GM21528 (cell line): Measurements from ENCODE around the gene UBE2L5.

Experiments used
- ATAC-seq: cut with Tn5 transposase; IDR thresholded peaks from one replicate; pipeline ENCODE4 v1.9.1; 2021; ENCODE audit warnings: mild to moderate bottlenecking, moderate library complexity; ENCODE audit not compliant: unreplicated experiment, low FRiP score

UBE2L5 gene

DNA sequence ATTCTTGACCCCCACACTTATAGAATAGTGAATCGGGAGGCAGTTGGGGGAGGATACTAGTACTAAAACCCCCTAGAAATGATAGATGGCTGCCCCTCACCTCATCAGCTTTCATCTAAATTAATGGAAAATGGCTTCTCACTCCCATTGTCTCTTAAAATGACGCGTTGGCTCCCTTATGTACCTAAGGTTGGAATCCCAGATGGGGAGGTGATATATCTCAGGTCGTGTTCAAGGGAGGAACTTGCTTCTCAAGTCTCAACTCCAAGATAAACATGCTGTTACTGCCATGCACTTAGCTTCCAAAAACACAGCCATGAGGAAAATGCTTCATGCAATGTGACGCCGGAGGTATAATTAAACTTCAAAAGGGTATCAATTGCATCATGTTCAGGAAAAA is 18.8 kb upstream of the UBE2L5 start:
- no peak for ATAC-seq

DNA sequence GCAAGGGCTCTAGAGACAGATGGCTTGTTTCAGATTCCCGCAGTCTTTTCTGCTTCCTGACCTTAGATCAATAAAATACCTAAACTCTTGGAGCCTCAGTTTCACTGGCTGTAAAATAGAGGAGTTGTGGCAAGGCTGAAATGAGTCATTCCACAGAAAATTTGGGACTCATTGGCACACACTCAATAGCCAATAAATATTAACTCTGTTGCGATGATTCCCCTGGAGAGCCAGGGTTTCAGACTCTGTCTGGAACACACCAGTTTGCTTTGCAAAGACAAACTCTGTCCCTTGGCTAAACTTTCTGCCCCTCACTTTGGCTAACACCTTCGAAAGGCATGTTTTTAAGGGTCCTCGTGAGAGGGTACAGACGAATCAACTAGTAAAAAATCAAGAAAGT is 18.1 kb upstream of the UBE2L5 start:
- no peak for ATAC-seq

DNA sequence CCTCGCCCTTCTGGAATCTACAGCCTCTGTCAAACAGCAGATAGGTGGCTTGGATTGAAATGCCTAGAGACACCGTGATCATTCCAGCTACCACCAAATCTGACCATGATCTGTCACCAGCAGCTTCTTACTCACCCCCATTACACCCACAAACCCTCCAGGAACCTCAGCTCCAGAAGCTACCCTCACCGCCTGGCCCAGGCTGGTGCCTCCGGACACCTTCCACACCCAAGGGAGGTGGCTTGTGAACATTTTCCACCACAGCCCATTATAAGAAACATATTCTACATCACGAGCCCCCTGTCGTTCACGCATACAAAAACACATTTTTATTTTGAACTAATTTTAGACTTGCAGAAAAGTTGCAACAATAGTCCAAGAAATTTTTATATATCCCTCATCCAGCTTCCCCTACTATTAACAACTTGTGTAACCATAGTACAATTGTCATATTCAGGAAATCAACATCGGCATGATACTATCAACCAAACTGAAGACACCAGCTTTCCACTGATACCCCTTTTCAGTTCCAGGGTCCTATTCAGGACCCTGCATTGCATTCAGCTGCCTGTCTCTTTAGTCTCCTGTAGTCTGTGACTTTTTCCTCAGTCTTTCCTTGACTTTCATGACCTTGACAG is 15.4 kb upstream of the UBE2L5 start:
- no peak for ATAC-seq

DNA sequence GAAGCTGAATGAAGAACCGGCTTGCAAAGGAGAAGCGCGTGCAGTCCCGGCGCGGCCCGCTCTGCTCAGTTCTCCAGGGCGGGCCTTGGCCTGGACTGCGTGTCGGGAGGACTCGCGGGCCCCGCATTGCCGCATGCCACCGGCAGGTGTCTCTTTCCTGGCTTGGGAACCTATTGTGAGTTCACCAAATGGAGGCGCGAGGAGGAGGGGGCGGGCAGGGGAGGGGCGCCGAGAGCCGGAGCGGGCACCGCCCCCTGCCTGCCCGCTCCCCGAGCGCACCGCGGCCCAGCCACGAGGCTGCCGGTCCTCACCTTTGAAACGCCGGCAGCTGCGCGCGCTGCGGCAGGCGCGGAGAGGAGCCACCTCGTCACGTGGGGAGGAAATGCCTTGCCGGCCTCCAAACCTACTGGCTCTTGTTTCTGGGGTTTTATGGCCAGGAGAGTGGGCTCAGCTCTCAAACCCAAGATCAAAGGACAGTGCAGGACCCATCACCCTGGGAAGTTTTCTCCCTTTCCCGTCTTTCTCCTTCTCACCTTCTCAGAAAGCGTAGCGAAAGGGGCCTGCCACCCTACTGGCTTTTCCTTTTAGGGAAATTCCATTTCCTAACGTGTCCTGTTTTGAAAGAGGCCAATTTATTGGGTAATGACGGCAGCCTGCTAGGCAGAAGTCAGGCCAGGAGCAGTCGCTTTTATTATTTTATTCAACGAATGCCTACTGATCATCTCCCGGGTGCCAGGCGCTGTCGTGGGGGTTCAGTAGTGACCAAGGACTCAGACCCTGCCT is 13.8 kb upstream of the UBE2L5 start:
- peak; percentile 81 for ATAC-seq

DNA sequence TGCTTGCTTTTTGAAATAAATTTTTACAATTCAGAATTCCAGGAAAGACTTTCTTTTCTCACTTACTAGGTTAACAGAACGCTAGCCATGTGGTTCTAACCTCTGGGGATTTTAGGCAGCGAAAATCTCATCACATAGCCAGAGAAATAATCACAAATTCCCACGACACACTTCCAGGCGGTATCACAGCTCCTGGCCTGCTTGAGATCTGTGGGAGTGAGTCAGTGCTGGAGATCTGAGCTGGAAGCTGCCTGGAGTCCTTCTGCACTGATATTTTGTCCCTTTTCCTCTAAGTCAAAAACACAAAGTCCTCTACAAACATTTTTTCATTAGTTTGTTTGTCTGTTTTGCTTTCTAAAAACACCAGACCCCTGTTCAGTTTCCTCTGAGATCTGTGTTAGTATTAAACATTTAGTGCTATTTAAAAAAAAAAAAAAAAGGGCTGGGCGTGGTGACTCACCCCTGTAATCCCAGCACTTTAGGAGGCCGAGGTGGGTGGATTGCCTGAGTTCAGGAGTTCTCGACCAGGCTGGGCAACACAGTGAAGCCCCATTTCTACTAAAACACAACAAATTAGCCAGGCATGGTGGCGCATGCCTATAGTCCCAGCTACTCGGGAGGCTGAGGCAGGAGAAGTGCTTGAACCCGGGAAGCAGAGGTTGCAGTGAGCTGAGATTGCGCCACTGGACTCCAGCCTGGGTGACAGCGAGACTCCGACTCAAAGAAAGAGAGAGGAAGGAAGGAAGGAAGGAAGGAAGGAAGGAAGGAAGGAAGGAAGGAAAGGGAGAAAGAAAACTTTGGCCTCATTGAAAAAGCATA is 12.2 kb upstream of the UBE2L5 start:
- no peak for ATAC-seq

DNA sequence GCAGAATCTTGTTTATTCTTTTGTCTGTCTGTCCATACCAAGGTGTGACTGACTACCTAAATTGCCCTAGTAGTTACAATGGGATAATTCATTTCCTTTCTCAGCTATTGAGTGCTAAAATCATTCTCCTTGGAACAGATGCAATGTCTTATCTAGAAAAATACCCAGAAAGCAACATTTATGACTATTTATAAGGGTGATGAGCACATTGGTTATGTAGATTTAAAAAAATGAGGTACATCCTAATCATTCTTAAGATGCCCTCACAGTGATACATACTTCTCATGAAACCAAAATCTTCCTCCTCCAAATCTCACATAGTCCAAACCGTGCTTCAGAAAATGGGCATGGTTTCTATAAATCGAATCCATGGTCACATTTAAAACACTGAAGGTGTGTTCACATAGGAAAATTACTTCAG is 11.6 kb upstream of the UBE2L5 start:
- no peak for ATAC-seq

DNA sequence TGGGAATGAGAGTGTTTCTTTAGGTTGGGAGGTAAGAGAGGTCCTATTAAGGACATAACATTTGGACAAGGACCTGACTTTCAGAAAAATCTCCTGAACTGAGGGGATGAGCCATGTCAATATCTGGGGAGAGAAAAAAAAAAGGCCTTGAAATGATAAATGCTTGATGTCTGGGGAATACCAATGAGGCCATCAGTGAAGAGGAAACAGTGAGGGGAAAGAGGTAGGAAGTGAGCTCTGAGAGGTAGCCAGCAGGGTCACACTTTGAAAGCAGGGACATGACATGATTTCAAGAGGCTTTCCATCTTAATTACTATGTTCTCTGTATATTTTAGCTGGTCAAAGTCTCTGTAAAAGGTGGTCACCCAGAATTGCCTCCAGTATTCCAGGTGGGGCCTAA is 9.9 kb upstream of the UBE2L5 start:
- ATAC-seq: no peak

DNA sequence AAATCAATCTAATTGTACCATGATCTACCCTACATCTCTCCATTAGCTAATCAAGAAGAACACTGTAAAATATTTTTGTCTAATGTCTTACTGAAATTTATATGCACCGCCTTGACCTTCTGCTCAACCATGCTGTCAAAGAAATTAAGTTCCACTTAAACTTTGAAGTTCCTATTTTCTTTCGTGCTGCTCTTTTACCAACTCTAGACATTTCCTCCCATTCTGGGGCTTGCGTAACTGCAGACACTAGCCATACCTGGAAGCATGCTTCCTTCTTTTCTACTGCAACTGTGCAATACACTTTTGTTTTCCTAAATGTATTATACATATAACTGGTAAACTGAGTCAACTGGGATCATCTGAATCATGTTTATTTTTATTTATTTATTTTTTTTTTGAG is 8.5 kb upstream of the UBE2L5 start:
- no peak for ATAC-seq

DNA sequence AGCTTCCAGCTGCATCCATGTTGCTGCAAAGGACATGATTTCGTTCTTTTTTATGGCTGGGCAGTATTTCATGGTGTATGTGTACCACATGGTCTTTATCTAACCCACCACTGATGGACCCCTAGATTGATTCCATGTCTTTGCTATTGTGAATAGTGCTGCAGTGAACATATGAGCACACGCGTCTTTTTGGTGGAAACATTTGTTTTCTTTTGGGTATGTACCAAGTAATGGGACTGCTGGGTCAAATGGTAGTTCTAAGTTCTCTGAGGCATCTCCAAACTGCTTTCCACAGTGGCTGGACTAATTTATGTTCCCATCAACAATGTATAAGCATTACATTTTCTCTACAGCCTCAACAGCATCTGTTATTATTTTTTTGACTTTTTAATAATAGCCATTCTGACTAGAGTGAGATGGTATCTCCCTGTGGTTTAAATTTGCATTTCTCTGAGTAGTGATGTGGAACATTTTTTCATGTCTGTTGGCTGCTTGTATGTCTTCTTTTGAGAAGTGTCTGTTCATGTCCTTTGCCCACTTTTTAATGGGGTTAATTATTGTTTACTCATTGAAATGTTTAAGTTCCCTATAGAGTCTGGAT is 6.8 kb upstream of the UBE2L5 start:
- ATAC-seq: no peak

DNA sequence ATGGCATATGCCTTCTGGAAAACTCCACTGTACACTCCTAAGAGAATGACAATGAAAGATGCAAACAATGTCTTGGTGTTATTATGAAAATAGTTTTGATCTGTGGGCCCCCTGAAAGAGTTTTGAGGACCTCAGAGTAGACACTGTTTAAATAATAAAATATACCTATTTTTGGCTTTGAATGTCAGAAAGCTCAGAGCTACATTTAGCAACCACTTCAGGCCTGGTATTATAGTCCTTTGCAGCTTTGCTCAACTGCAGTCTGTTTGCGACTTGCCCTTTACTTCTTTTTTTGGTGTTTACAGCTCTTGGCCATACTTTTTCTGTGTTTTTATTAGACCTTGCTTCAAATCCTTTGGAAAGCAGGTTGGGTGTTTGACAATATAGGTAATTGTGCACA is 5.8 kb upstream of the UBE2L5 start:
- no peak for ATAC-seq

DNA sequence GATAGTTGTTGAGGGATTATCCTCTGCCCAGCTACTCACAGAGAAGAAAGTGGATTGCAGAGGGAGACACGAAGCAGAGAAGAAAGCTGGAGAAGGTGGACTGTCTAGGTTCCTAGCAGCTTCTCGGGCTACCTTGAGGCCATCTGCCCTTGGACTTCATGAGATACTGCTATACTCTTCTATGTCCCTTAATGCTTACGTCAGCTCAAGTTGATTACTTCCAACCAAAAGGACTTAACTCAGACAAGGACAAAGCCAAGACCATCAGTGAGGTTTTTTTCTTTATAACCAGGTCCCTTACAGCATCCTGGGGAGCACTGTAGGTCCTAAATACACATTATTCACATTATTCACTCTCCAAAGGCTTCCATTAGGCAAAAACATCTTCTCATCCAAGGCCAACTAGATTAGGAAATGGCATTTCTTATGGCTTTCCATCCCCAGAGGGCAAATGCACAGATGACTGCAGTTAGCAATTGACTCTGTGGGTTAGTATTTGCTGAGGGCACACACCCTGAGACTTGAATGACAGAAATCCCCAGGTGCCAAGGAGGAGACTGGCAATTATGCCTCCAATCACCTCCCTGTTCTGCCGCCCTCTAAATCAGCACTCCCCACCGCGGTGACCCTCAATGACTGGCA is 4.1 kb upstream of the UBE2L5 start:
- ATAC-seq: no peak

DNA sequence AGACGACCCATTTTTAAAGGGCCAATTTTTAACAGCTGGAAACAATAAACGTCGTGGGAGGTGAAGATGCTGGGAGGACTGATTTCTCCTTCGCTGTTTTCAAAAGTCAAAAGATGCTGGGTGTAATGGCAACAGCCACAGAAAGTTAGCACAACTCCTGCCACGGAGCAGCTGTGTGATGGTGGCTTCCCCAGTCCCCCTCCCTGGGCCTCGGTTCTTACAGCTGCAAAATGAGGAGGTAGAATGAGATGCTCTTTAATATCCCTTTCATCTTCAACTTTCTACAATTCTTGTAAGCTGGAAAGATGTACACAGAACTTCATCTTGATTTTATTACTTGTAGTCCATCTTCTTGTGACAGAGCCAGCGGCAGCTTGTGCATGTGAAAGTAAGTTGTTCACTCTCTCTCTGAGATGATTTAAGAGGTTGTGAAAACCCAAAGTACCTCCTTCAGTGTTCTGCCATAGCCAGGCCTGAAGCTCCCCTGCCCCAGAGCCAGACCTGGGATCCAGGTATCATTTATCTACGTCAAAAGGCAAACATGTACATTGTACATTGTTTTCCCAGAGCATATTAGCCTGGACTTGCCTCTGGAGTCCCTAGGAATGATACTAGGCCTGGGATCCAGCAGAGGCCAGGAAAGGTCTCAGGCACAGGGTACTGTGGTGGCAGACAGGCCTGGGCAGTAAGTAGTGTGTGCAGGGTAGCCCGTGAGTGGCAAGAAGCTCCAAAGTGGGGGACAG is 3.4 kb upstream of the UBE2L5 start:
- ATAC-seq: no peak

DNA sequence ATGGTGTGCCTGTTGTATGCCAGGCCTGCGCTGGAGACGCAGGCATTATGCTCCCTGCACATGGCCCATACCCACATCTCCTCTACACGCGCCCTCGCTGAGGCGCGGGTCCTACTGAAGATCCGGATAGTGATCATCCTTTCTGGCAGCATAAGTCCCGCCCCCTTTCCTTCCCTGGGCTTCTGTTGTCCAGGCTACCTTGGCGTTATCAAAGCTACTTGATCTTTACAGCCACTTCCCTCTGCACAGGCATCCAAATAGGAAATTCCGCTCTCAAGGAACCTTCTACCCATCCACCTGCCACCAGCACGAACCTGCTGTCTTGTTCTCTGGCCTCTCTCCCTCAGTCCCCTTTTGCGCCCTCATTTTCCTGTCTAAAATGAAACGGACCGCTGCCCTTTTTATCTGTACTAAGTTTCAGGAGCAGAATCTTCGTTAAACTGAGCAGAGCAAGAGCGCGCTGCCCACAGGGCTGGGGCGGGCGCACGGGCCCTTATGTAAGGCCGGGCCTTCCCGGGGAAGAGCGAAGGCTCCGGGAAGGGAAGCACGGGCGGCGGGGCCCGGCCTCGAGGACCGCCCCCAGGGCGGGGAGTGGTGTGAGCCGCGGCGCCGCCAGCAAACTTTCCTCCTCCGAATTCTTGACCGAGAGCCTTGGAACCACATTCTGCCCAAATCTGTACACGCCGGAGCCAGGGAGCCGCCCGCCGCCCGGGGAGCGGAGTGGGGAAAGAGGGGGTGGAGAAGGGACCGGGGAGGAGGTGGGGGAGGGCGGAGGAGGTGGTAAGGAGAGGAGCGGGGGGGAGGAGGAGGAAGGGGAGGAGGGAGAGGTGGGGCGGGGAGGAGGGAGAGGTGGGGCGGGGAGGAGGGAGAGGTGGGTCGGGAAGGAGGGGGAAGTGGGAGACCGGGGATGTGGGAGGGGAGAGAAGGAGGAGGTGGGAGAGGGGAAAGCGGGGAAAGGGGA is 920 bp upstream of the UBE2L5 start:
- peak; percentile 41 for ATAC-seq

DNA sequence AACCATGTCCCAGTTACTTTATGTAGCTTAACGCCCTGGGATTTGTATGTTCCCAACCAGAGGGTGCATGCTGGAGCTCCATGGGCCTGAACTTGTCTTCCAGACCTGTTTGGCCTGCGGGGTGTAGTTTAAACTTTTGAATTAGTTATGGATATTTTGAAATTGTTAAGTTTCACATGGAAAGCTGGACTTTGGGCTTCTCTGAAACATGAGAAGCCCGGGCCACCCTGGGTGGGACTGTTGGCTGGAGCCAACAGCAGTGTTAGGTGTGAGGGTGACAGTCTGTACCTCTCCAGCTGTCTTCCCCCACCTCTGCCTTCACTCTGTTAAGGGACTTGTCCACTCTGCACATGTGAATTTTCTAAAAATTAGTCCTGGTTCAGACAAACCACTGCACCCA is 1.6 kb downstream of the UBE2L5 start:
- no peak for ATAC-seq

DNA sequence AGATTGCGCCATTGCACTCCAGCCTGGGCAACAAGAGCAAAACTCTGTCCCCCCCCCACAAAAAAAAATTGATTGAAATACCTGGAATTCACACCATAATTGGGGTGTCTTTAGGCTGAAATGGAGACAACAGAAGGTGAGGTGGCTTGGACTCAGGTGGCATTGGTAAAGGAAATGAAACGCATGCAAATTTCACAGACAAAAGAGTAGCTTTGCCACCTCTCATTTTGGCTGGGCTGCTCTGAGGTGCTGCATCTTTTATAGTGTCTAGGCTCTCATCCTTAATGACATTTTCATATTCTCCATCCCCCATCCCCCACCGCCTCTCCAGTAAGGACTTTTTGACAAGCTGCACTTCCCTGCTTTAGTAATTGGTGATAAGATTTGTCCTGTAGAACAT is 6.9 kb downstream of the UBE2L5 start:
- ATAC-seq: no peak

DNA sequence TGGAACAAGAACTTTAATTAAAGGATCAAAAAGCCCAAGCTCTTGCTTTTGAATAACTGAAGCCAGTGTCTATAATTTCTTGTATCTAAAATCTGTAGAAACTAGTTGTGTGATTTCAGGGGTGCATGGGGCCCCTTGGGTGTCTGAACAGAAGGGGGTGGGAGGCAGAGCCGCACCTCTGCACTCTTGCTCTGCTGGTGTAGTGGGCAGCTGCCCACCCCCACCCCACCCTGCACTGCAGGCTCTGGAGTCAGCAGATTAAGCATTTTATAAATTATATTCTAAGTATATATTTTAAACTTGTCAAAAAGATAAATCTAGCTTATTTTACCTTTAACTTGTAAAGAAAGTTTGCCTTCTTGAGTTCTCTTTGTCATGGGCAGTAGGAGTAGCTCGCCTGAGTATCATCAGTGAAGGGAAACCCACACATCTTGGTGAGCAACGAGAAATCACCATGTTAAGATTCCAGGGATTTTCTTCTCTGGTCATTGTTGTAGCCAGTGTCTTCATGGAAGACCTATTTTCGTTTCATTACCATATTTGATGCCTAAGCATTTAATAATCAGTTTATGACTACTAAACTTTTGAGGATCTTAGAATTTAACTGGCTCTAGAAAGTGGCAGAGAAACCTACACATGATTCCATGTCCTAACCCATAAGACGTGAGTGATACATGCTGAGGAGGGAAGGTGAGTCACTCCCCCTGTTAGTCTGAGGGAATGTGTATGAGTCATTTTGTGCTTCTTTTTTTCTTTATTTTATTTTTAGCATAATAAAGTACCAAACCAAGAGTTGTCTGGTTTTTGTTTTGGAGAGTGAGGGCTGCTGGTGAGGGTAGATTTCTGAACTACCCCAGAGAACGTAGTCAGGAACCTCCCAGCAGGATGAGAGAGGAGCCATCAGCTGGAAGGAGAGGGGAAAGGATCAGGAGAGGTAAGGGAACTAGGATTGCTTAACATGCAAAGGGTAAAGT is 7.7 kb downstream of the UBE2L5 start:
- no peak for ATAC-seq

DNA sequence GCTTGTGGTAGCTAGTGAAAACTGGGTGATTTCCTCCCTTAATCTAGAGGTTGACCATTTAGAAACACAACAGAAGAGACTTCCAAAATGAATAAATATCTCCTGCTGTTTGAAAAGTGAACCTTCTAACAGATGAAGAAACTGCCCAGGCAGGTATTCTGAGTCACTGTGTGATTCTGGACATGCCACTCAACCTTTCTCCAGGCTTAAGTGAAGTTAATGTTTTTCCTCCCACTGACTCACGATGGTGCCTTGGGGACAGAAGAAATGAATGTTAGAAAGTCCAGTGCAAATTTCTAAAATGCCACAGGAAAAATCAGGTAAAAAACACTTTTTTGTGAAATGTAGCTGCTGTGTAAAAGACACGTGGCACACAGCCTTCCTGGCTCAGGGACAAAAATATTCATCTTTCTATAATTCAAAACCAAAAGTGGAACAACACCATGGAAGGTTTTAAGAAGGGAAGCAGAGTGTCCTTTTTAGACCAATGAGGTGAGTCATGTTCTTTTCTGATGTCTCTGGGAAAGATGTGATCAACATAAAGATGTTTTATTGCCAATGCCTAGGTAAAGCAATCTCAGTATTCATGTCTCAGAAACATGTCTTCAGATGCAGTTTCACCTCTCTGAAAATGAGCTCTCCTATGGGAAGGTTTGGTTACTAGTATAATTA is 9.1 kb downstream of the UBE2L5 start:
- ATAC-seq: no peak
